ENCODE data around the gene UTP3. TPM values are rescaled to one million over a fixed set of nuclear protein-coding genes. Genes with fewer than 3 reads are reported as not detected.
A peak's percentile ranks its signal among the peaks of the same experiment; 100 is the strongest.
"Not testable (repeated sequence)": the region's sequence is repeated elsewhere in the genome, so short reads cannot be mapped to it uniquely, and the experiment has no call there.

UTP3 gene
- total RNA-seq, 1 donor from 2014 or later, result 28.6 TPM

DNA sequence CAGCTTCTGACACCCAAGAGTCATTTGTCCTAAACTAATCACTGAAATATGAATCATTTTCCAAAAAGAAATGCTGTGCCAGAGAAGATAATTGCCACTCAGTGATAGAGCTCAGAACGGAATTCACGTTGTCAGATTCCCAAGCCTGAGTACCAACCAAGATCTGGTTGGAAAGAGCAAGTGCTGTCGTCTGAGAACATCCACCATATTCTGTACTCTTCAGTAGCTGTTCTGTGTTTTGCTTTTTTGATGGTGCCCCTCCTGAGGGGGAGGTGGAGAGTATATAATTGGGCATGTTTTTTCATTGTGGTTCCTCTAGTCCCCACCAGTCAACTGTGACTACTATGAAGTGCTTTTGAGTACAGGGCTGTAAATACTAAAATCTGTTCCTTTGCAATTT is 46.6 kb downstream of the UTP3 start:
- Mint-ChIP-seq H3K27ac (ENCODE audit: unreplicated experiment) (peak overlapping the region; percentile 1), H3K27me3 (ENCODE audit: unreplicated experiment) (no peaks in the 10 kb centered on the region), H3K4me1 (ENCODE audit: unreplicated experiment) (peaks cover 13% of the 10 kb centered on the region)

DNA sequence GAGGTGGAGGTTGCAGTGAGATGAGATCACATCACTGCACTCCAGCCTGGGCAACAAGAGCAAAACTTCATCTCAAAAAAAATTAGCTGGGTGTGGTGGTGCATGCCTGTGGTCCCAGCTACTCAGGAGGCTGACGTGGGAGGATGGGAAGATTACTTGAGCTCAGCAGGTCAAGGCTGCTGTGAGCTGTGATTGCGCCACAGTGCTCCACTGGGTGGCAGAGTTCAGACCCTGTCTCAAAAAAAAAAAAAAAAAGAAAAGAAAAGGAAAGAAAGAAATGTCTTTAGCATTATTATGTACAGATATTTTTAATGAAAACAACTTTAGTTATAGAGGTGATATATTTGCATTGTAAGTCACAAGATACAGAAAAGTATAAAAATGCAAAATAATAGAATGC is 47.6 kb downstream of the UTP3 start:
- H3K4me1 Mint-ChIP-seq (ENCODE audit: unreplicated experiment), result peaks cover 15% of the 10 kb centered on the region

More for the DNA sequence above, 46.6 kb downstream of the UTP3 start:
- TF ChIP-seq, protein P1, sequence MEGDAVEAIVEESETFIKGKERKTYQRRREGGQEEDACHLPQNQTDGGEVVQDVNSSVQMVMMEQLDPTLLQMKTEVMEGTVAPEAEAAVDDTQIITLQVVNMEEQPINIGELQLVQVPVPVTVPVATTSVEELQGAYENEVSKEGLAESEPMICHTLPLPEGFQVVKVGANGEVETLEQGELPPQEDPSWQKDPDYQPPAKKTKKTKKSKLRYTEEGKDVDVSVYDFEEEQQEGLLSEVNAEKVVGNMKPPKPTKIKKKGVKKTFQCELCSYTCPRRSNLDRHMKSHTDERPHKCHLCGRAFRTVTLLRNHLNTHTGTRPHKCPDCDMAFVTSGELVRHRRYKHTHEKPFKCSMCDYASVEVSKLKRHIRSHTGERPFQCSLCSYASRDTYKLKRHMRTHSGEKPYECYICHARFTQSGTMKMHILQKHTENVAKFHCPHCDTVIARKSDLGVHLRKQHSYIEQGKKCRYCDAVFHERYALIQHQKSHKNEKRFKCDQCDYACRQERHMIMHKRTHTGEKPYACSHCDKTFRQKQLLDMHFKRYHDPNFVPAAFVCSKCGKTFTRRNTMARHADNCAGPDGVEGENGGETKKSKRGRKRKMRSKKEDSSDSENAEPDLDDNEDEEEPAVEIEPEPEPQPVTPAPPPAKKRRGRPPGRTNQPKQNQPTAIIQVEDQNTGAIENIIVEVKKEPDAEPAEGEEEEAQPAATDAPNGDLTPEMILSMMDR (IDR thresholded peaks at IDR 0.05; ENCODE audit: unreplicated experiment), result no peak
- Mint-ChIP-seq H3K4me3 (ENCODE audit: unreplicated experiment) (no peak overlapping the region), H3K36me3 (ENCODE audit: low read depth, unreplicated experiment) (no peaks in the 10 kb centered on the region), H3K9me3 (ENCODE audit: unreplicated experiment) (no peaks in the 10 kb centered on the region)
- no peak for DNase-seq (ENCODE audit: low spot score)

DNA sequence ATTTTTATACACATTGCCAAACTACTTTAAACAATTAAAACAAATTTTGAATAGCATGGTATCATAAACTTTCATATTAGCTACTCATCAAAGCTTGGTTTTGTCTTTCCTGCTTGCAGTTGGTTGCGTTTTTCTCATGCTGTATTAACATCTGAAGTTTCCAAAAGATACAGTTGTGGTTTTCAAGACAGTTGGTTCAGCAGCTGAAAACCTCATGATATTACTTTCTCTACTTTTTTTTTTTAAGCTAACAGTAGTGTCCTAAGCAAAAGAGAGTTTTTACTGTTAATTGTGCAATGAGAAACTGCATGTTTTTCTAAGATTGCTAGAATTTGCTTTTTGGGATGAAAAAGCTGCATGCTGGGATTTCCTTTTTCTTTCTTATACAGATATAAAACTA is 48.7 kb downstream of the UTP3 start:
- Mint-ChIP-seq H3K9me3 (ENCODE audit: unreplicated experiment) (no peaks in the 10 kb centered on the region), H3K4me3 (ENCODE audit: unreplicated experiment) (no peak overlapping the region), H3K27me3 (ENCODE audit: unreplicated experiment) (no peaks in the 10 kb centered on the region), H3K27ac (ENCODE audit: unreplicated experiment) (no peak overlapping the region), H3K4me1 (ENCODE audit: unreplicated experiment) (peaks cover 19% of the 10 kb centered on the region), H3K36me3 (ENCODE audit: low read depth, unreplicated experiment) (no peaks in the 10 kb centered on the region)
- no peak for DNase-seq (ENCODE audit: low spot score)
- TF ChIP-seq, protein P1 (IDR thresholded peaks at IDR 0.05; ENCODE audit: unreplicated experiment), result no peak

More for the DNA sequence above, 47.6 kb downstream of the UTP3 start:
- H3K9me3 Mint-ChIP-seq (ENCODE audit: unreplicated experiment); H3K4me3 Mint-ChIP-seq (ENCODE audit: unreplicated experiment); H3K27ac Mint-ChIP-seq (ENCODE audit: unreplicated experiment); H3K27me3 Mint-ChIP-seq (ENCODE audit: unreplicated experiment); H3K36me3 Mint-ChIP-seq (ENCODE audit: low read depth, unreplicated experiment): not testable (repeated sequence)
- DNase-seq (ENCODE audit: low spot score), result peak; percentile 27

DNA sequence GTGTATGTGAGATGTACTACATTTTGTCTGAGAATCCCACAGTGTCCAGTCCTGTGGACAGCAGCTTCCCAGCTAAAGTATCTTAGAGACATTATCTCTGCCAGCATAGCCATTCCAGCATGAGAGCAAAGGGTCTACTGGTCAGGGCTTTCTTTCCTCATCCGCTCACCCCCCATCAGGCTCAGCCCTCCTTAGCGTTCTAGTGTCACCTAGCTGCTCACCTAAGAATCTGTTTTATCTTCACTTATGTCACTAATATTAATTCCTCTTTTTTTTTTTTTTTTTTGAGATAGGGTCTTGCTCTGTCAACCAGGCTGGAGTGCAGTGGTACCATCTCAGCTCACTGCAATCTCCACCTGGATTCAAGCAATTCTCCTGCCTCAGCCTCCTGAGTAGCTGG is 49.1 kb downstream of the UTP3 start:
- no peak for DNase-seq (ENCODE audit: low spot score)
- H3K27me3 Mint-ChIP-seq (ENCODE audit: unreplicated experiment), result no peaks in the 10 kb centered on the region
- no peaks in the 10 kb centered on the region for H3K9me3 Mint-ChIP-seq (ENCODE audit: unreplicated experiment)
- TF ChIP-seq, protein P1 (IDR thresholded peaks at IDR 0.05; ENCODE audit: unreplicated experiment), result no peak
- no peak overlapping the region for H3K27ac Mint-ChIP-seq (ENCODE audit: unreplicated experiment)
- H3K4me1 Mint-ChIP-seq (ENCODE audit: unreplicated experiment), result peaks cover 21% of the 10 kb centered on the region
- H3K4me3 Mint-ChIP-seq (ENCODE audit: unreplicated experiment), result no peak overlapping the region
- H3K36me3 Mint-ChIP-seq (ENCODE audit: low read depth, unreplicated experiment), result no peaks in the 10 kb centered on the region

DNA sequence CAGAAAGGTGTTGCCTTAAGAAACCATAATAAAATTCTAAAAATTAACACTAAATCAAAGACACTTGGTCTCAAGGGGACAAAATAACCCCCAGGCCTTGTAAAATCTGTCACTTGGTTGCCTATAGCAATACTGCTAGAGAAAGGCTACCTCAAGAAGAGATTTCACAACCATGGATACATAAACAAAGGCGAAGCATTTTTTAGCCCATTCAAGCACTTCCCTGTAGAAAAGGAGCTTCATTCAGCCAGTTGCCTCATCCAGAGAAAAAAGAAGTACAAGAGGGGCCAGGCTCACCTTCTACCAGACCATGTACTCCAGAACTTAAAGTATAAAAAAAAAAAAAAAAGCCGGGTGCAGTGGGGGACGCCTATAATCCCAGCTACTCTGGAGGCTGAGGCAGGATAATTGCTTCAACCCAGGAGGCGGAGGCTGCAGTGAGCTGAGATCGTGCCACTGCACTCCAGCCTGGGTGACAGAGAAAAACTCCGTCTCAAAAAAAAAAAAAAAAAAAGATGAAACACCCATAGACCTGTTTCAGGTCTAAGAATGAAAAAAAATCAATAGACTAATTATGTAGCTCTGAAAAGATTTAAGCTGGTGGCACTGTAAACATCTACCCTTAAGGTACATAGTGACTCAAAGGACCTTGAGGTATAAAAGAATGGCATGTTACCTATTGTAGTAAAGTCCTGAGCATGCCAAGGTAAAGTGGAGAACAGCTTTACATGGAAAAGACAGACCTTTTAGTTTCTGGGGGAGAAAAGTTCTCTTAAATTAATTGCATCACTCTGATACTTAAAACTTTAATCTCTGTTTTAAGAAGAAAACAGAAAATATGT is 51.4 kb downstream of the UTP3 start:
- TF ChIP-seq, protein P1 (IDR thresholded peaks at IDR 0.05; ENCODE audit: unreplicated experiment), result no peak
- DNase-seq (ENCODE audit: low spot score), result no peak
- Mint-ChIP-seq H3K4me3 (ENCODE audit: unreplicated experiment) (no peak overlapping the region), H3K36me3 (ENCODE audit: low read depth, unreplicated experiment) (no peaks in the 10 kb centered on the region), H3K27ac (ENCODE audit: unreplicated experiment) (no peak overlapping the region), H3K27me3 (ENCODE audit: unreplicated experiment) (no peaks in the 10 kb centered on the region), H3K9me3 (ENCODE audit: unreplicated experiment) (no peaks in the 10 kb centered on the region), H3K4me1 (ENCODE audit: unreplicated experiment) (peaks cover 14% of the 10 kb centered on the region)

Other genes starting within 250 kb of the UTP3 start
- gene MUC7, start 216.3 kb upstream of the UTP3 start, total RNA-seq (ENCODE audit: unreplicated experiment), result not detected
- gene AMTN, start 170.0 kb upstream of the UTP3 start, total RNA-seq (ENCODE audit: unreplicated experiment), result not detected
- gene AMBN, start 96.3 kb upstream of the UTP3 start, total RNA-seq (ENCODE audit: unreplicated experiment), result not detected
- 0.18 TPM for gene ENAM, start 59.8 kb upstream of the UTP3 start, total RNA-seq (ENCODE audit: unreplicated experiment)
- not detected for gene JCHAIN, start 22.0 kb upstream of the UTP3 start, total RNA-seq (ENCODE audit: unreplicated experiment)
- 72.6 TPM for gene RUFY3, start 33.4 kb downstream of the UTP3 start, total RNA-seq (ENCODE audit: unreplicated experiment)
- gene GRSF1, start 151.4 kb downstream of the UTP3 start, total RNA-seq (ENCODE audit: unreplicated experiment), result 69.5 TPM
- 49.4 TPM for gene MOB1B, start 213.8 kb downstream of the UTP3 start, total RNA-seq (ENCODE audit: unreplicated experiment)